Keratinocyte (primary cell): ENCODE data around the gene FTH1.
A peak's percentile ranks its signal among the peaks of the same experiment; 100 is the strongest.

Experiments
- EZH2 ChIP-seq: IDR thresholded peaks from one replicate; pipeline ENCODE4 v1.6.1; 2012; ENCODE audit warnings: inconsistent platforms, mild to moderate bottlenecking, low read length, moderate library complexity
- TF ChIP-seq, protein P1 (sequence below), 3 experiments: IDR thresholded peaks in 1 of 3; conservative IDR thresholded peaks in 1 of 3; optimal IDR thresholded peaks in 1 of 3; 2 replicates in 2 of 3; 3 replicates in 1 of 3; pipeline versions ENCODE3 to v1.5.1; 2011; ENCODE audit warnings: low read length in 3 of 3, mild to moderate bottlenecking in 3 of 3, moderate library complexity in 2 of 3, control low read depth in 1 of 3, inconsistent platforms in 1 of 3; ENCODE audit not compliant: insufficient read depth in 2 of 3; ENCODE audit errors: extremely low read depth in 1 of 3

DNA sequence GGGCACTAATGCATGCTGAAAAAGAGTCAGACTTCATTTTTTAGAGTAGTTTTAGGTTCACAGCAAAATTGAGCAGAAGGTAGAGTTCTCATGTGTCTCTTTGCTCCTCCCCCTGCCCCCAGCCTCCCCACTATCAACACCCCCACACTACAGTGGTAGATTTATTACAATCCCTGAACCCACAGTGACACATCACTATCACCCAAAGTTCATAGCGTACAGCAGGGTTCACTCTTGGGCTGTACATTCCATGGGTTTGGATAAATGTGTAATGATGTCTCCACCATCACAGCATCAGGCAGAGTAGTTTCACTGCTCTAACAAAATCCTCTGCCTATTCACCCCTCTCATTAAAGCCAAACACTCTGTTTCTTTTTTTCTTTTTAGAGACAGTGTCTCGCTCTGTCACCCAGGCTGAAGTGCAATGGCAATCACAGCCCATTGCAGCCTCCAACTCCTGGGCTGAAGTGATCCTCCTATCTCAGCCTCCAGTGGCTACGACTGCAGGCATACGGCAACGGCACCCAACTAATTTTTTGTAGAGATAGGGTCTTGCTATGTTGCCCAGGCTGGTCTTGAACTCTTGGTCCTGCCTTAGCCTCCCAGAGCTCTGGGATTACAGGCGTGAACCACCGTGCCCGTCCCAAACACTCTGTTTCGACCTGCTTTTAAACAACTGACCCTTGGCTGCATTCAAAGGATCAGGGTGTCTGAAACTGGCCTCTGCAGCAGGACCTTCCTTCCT lies 13.2 kb downstream of the FTH1 start:
- TF ChIP-seq, protein P1, sequence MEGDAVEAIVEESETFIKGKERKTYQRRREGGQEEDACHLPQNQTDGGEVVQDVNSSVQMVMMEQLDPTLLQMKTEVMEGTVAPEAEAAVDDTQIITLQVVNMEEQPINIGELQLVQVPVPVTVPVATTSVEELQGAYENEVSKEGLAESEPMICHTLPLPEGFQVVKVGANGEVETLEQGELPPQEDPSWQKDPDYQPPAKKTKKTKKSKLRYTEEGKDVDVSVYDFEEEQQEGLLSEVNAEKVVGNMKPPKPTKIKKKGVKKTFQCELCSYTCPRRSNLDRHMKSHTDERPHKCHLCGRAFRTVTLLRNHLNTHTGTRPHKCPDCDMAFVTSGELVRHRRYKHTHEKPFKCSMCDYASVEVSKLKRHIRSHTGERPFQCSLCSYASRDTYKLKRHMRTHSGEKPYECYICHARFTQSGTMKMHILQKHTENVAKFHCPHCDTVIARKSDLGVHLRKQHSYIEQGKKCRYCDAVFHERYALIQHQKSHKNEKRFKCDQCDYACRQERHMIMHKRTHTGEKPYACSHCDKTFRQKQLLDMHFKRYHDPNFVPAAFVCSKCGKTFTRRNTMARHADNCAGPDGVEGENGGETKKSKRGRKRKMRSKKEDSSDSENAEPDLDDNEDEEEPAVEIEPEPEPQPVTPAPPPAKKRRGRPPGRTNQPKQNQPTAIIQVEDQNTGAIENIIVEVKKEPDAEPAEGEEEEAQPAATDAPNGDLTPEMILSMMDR (optimal IDR thresholded peaks at IDR 0.05 in 1 of 3, IDR thresholded peaks at IDR 0.05 in 1 of 3, conservative IDR thresholded peaks at IDR 0.05 in 1 of 3; ENCODE audit: extremely low read depth in 1 of 3, insufficient read depth in 2 of 3, low read length in 3 of 3) = peak in 1 of 3 experiments; percentile 31
- no peak for TF ChIP-seq EZH2
